HepG2 (cell line): Measurements from ENCODE around the gene MYOM1. TPM values are rescaled to one million over a fixed set of nuclear protein-coding genes. Genes with fewer than 3 reads are reported as not detected.
A peak's percentile ranks its signal among the peaks of the same experiment; 100 is the strongest.

Source experiments
- AHDC1 ChIP-seq: sonication (generic); formaldehyde crosslinking; IDR thresholded peaks from 2 replicates; pipeline ENCODE4 v1.5.1; 2020; ENCODE audit warnings: mild to moderate bottlenecking, missing genetic modification reagents, borderline replicate concordance
- ARID3A ChIP-seq: IDR thresholded peaks from 2 replicates; pipeline ENCODE4 v1.6.1; 2012; ENCODE audit warnings: low read depth, low read length, improper control_type of control experiment
- ARID5B ChIP-seq: IDR thresholded peaks from 2 replicates; pipeline ENCODE4 v1.4.0; 2020; ENCODE audit warnings: mild to moderate bottlenecking, missing genetic modification reagents
- FOXA1 ChIP-seq, 2 experiments: fragments of 450-650 bp in 1 of 2; sonication (generic) in 1 of 2; formaldehyde crosslinking in 1 of 2; IDR thresholded peaks; 2 replicates each; pipeline versions ENCODE4 v1.4.0 to v1.6.1; 2016 to 2020; ENCODE audit warnings: missing genetic modification reagents in 1 of 2
- FOXM1 ChIP-seq: sonication (generic); formaldehyde crosslinking; IDR thresholded peaks from 2 replicates; pipeline ENCODE4 v1.5.0; 2020; ENCODE audit warnings: missing genetic modification reagents
- HNF4A ChIP-seq: sonication (generic); formaldehyde crosslinking; IDR thresholded peaks from 2 replicates; pipeline ENCODE4 v1.4.0; 2020; ENCODE audit warnings: missing genetic modification reagents
- HOXA3 ChIP-seq: sonication (generic); formaldehyde crosslinking; IDR thresholded peaks from 2 replicates; pipeline ENCODE4 v1.5.0; 2020; ENCODE audit warnings: missing genetic modification reagents
- MEF2D ChIP-seq: sonication (generic); formaldehyde crosslinking; IDR thresholded peaks from 2 replicates; pipeline ENCODE4 v1.5.1; 2020; ENCODE audit warnings: mild to moderate bottlenecking, missing genetic modification reagents
- MIER2 ChIP-seq: IDR thresholded peaks from 2 replicates; pipeline ENCODE4 v1.6.1; 2016; ENCODE audit warnings: missing biosample characterization, missing genetic modification reagents
- PPARG ChIP-seq: conservative IDR thresholded peaks from 2 replicates; pipeline ENCODE4 v1.6.1; 2016; ENCODE audit warnings: missing biosample characterization, missing genetic modification reagents
- ZBTB21 ChIP-seq: sonication (generic); formaldehyde crosslinking; IDR thresholded peaks from 2 replicates; pipeline ENCODE4 v1.4.0; 2020; ENCODE audit warnings: missing genetic modification reagents
- ZKSCAN8 ChIP-seq: IDR thresholded peaks from 2 replicates; pipeline ENCODE4 v1.6.1; 2016; ENCODE audit warnings: borderline replicate concordance, missing genetic modification reagents, missing compliant biosample characterization
- polyA plus RNA-seq, 8 experiments: library from polyadenylated mRNA; depleted of rRNA in 3 of 8; stranded (reverse) in 7 of 8; unstranded in 1 of 8; fragments of >200 nt; fragmentation: Illumina TruSeq in 4 of 8; extraction: Trizol in 4 of 8; gene quantifications; 2 replicates each; pipeline versions ENCODE4 v1.2.1 to v1.2.3, GENCODE V29; 2011 to 2016; ENCODE audit warnings: low read depth in 4 of 8, missing spikeins in 1 of 8, mixed read lengths in 1 of 8; ENCODE audit not compliant: insufficient read depth in 1 of 8
- total RNA-seq, 5 experiments: library from RNA; depleted of rRNA; stranded (reverse); fragments of >200 nt; fragmentation: Illumina TruSeq; extraction: Trizol; gene quantifications; 2 replicates each; pipeline ENCODE4 v1.2.3, GENCODE V29; 2016; ENCODE audit warnings: low read depth in 1 of 5
- TF ChIP-seq, protein P1 (sequence below): sonication (generic); formaldehyde crosslinking; IDR thresholded peaks from 2 replicates; pipeline ENCODE4 v1.9.0; 2021; ENCODE audit warnings: missing genetic modification reagents, mild to moderate bottlenecking, borderline replicate concordance
- TF ChIP-seq, protein P2 (sequence below): sonication (generic); formaldehyde crosslinking; IDR thresholded peaks from 2 replicates; pipeline ENCODE4 v1.4.0; 2020; ENCODE audit warnings: mild to moderate bottlenecking, missing genetic modification reagents

MYOM1 gene
- total and polyA plus RNA-seq, 2 of the 13 experiments (the other 11 are each of a cell fraction or from before 2014, with no cell fraction given): 0.46 to 0.98 TPM

- peak; percentile 82; the same call in 1 of the 2 replicates for TF ChIP-seq AHDC1 (CRISPR knock-in tag)
- peak; percentile 60; the same call in 1 of the 2 replicates for TF ChIP-seq HOXA3 (CRISPR knock-in tag)
- TF ChIP-seq ZBTB21 (CRISPR knock-in tag): 0 out of 2 replicates have a peak, but pooled peaks have one; percentile 43
- TF ChIP-seq, protein P1, sequence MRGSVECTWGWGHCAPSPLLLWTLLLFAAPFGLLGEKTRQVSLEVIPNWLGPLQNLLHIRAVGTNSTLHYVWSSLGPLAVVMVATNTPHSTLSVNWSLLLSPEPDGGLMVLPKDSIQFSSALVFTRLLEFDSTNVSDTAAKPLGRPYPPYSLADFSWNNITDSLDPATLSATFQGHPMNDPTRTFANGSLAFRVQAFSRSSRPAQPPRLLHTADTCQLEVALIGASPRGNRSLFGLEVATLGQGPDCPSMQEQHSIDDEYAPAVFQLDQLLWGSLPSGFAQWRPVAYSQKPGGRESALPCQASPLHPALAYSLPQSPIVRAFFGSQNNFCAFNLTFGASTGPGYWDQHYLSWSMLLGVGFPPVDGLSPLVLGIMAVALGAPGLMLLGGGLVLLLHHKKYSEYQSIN (CRISPR knock-in tag): no peak
- TF ChIP-seq ARID3A: peak; percentile 95
- peak; percentile 92 for TF ChIP-seq ARID5B (CRISPR knock-in tag)
- TF ChIP-seq, protein P2, sequence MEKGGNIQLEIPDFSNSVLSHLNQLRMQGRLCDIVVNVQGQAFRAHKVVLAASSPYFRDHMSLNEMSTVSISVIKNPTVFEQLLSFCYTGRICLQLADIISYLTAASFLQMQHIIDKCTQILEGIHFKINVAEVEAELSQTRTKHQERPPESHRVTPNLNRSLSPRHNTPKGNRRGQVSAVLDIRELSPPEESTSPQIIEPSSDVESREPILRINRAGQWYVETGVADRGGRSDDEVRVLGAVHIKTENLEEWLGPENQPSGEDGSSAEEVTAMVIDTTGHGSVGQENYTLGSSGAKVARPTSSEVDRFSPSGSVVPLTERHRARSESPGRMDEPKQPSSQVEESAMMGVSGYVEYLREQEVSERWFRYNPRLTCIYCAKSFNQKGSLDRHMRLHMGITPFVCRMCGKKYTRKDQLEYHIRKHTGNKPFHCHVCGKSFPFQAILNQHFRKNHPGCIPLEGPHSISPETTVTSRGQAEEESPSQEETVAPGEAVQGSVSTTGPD (CRISPR knock-in tag): peak; percentile 70; the same call in 1 of the 2 replicates
- 0 out of 2 replicates have a peak, but pooled peaks have one; percentile 57 for TF ChIP-seq FOXA1 (IDR thresholded peaks at IDR 0.05)
- TF ChIP-seq FOXA1 (CRISPR knock-in tag; IDR thresholded peaks at IDR 0.05): peak; percentile 87
- peak; percentile 84 for TF ChIP-seq PPARG (CRISPR knock-in tag)
- peak; percentile 57; the same call in 1 of the 2 replicates for TF ChIP-seq MIER2 (CRISPR knock-in tag)
- peak; percentile 89 for TF ChIP-seq FOXM1 (CRISPR knock-in tag)
- peak; percentile 65 for TF ChIP-seq HNF4A (CRISPR knock-in tag)
- 0 out of 2 replicates have a peak, but pooled peaks have one; percentile 29 for TF ChIP-seq MEF2D
- peak; percentile 55; the same call in 1 of the 2 replicates for TF ChIP-seq ZKSCAN8 (CRISPR knock-in tag)
Measured at GRCh38 chr18:3117493-3118192, 102.1 kb downstream of the MYOM1 start (continued).
